NCI-H2171 (cell line): ENCODE data around the gene PSMD13.
A peak's percentile ranks its signal among the peaks of the same experiment; 100 is the strongest.

ENCODE experiments used
- DNase-seq: peaks from one replicate; lab custom pipeline; 2025; lab: John Stamatoyannopoulos, UW

The PSMD13 gene

GRCh38 chr11:204587-205109 lies 32.1 kb upstream of the PSMD13 start:
- DNase-seq, result no peak

DNA sequence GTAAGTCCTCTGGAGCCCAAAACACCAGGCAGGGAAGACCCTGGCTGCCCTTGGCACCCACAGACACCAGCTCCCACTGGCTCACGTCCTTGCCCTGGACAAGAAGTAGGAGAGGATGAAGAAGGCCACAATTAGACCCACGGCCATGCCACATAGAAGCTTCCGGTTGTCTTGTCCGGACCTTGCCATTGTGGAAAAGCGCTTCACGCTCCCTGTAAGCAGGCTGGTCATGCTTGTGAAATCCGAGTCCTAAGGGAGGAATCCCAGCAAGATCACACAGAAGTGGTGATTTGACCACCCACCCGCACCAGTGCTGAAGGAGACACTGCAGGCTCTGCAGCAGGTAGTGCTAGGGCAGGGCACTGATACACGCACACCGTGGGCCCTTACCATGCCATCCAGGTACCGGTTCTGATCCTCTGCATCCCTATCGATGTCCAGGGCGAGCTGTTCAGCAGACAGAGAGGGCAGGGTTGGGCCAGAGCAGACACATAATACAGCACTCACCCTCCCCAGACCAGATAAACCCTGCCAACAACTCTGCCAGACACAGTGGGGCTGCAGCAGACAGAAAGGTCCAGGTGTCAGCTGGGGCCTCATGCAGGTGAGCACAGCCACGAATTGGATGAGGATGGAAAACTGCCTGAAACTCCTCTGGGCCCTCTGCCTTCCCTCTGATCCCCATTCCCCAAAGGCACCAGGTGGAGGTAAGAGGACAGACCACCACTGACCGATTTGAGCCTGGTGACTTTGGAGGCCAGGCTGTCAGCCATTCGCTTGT lies 31.4 kb upstream of the PSMD13 start:
- DNase-seq, result no peak

GRCh38 chr11:206002-206384 lies 30.8 kb upstream of the PSMD13 start:
- no peak for DNase-seq

DNA sequence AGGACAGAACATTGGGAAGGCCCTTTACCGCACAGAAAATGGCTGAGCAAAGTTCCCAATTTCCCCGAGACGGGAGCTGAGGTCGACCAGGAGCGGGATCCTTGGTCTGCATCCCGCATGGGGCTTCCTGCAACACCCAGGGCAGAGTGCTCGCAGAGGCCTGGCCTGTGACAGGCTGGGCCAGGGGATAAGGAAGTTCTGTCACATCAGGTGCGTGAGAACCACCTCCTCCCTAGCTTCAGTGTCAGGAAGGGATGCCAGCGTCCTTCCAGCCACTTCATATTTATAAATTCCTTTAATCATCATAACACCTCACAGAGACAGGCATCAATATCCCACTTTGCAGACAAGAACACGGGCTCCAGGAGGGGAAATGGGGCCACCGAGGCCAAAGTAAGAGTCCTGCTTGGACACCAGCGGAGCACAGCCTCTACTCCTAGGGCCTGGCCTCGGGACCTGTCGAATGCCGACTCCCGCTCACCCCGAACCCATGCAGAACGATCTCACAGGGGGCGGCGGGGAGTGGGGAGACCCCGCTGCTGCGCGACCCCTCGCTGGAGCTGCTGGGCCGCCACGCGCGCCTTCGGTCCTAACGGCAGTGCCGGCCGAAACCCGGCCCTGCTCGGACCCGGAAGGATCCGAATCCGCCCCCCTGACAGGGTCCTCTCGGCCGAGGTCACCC lies 30.1 kb upstream of the PSMD13 start:
- DNase-seq, result no peak

DNA sequence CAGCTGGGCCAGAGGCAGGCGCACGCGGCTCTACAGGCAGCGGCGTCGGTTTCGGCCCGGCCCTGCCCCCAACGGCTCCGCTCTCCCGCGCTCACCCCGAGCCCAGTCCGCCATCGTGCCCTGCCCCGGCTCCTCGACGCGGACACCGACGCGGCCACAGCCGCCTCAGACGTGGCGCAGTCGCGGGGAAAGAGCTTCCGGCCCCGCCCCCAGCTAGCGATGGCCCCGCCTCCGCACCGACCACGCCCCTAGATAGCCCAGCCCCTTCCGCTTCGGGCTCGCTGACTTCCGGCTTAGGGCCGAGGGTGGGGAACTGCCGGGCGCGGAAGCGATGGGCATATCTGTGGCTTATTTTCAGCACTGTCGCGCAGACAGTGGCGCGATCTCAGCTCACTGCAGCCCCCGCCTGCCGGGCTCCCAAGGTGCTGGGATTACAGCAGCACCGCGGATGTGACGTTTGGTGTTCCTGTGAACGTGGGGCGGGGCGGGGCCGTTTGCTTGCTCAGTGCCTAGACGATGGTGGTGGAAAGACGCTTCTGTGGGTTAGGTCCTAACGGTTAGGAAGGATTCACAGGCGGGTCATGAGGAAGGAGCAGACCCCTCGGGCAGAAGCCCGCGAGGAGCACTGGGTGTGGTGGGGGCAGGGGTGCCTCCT lies 29.4 kb upstream of the PSMD13 start, which contains the start of the genes BET1L and RIC8A:
BET1L (minus strand) TSS at position 192 of the 655 bp plus-strand sequence; CDS start at position 114, 78 bp downstream.
RIC8A (plus strand) TSS at position 501 of the 655 bp plus-strand sequence. CDS start 1,147 bp downstream, outside the sequence.
- DNase-seq, result peak; percentile 81

DNA sequence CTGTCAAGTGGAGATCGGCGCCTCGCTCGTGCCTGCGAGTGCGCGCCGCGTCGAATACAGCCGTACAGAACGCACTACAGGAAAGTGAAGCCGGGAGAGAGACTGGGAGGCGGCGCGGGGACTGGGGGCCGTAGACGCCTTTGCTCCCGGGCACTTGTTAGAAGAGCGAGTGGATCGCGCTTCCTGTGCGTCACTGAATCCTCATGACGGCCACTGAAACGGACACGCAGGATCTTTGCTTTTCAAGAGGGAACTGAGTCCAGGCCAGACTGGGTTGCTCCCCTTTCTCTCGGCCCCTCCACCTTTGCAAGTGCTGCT lies 29.0 kb upstream of the PSMD13 start:
- DNase-seq, result no peak

DNA sequence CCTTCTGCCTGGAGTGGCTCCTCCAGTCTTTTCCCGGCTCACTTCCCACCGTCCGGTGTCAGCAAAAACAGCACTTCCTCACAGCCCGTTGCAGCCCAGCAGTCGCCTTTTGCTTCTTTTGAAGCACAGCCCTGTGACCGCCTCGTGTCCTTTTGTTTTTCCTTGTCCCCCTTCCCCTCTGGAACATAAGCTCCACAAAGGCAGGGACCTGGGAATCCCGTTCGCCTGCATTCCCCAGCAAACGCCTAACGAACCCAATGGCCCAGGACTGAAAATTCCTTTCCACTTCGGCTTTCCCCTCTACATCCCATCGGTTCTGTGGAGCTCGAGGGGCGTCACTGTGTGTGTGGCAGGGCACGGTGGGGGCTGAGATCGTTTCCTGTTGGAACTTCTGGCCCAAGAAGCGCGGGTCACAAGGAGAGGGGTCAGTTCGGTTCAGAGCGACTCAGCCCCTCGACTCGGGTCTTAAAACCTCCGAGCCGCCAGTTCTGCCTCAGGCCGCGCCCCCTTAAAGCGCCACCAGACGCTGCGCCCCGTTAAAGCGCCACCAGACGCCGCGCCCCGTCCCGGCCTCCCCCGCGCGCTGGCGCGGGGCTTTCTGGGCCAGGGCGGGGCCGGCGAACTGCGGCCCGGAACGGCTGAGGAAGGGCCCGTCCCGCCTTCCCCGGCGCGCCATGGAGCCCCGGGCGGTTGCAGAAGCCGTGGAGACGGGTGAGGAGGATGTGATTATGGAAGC lies 28.4 kb upstream of the PSMD13 start:
- peak; percentile 20 for DNase-seq

GRCh38 chr11:208917-209260 lies 27.9 kb upstream of the PSMD13 start:
- no peak for DNase-seq

GRCh38 chr11:209275-210121 lies 27.3 kb upstream of the PSMD13 start:
- DNase-seq, result no peak

- DNase-seq, result no peak
Observed at GRCh38 chr11:210122-210802, 26.5 kb upstream of the PSMD13 start.

- no peak for DNase-seq
Observed at GRCh38 chr11:210803-211180, 26.0 kb upstream of the PSMD13 start.

- no peak for DNase-seq
Observed at GRCh38 chr11:211295-211694, 25.5 kb upstream of the PSMD13 start.

DNA sequence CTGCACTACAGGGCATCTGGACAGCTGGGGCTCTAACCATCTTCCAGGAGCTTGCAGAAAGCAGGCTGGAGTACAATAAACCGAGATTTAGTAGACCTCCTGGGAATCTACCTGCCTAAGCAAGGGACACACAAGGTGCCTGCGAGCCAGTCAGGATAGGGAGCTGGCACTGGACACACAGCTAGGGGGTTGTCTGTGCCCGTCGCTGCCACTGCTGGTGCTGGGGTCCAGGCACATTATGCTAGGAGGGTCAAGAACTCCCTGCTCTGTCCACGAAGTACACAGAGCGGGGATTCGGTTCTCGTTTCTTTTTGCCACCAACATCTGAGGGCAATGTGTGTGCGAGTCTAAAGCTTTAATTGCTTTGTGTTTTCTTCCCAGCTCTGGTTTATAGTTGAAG lies 25.0 kb upstream of the PSMD13 start:
- no peak for DNase-seq

DNA sequence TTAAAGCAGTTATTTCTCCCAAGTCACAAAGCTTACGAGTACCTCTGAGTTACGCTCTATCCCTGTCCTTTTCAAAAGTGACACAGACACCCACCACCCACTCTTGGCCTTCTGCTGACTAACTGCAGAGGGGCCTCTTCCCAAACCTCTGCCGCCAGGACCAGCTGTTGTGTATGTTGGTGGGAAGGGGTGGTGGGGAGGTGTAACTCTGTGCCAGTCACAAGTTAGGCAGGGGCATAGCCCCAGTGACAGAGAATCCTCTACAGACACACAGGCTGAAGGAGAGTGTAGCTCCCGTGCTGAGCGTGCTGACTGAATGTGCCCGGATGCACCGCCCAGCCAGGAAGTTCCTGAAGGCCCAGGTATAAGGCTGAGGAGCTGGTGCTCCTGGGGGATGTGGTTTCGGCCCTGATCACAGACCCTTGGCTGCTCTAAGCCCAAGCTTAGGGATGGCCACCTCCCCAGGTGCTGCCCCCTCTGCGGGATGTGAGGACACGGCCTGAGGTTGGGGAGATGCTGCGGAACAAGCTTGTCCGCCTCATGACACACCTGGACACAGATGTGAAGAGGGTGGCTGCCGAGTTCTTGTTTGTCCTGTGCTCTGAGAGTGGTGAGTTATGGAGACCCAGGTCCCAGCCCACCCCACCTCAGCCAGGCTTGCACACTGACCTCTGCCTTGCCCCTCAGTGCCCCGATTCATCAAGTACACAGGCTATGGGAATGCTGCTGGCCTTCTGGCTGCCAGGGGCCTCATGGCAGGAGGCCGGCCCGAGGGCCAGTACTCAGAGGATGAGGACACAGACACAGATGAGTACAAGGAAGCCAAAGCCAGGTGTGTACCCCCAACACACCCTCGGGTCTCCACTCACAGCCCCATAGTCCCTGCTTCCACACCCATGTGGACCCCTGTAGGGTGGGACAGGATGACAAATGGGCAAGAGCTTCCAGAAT lies 24.4 kb upstream of the PSMD13 start:
- no peak for DNase-seq

DNA sequence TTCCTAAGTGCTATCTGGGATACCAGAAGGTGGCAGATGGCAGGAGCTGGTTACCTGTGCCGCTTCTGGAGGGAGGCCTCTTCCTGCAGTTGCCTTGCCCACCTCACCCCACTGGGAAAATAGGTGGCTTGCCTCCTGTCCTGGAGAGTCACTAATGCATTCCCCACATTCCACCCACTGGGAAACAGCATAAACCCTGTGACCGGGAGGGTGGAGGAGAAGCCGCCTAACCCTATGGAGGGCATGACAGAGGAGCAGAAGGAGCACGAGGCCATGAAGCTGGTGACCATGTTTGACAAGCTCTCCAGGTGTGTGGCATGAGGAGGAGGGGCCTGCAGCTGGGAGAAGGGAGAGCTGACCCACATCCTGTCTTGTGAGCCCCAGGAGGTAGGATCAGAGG lies 23.7 kb upstream of the PSMD13 start:
- DNase-seq, result no peak

GRCh38 chr11:214083-214482 lies 22.7 kb upstream of the PSMD13 start:
- DNase-seq, result no peak

GRCh38 chr11:215581-216037 lies 21.2 kb upstream of the PSMD13 start:
- no peak for DNase-seq

- DNase-seq, result no peak
Observed at GRCh38 chr11:216081-216974, 20.4 kb upstream of the PSMD13 start.
